ENCODE results near the gene GPSM1. TPM values are rescaled to one million over a fixed set of nuclear protein-coding genes. Genes with fewer than 3 reads are reported as not detected.

Gene GPSM1
- total RNA-seq, 1 experiment from 2014 or later, result 26.4 TPM

GRCh38 chr9:136285501-136286358 lies 41.6 kb upstream of the GPSM1 start (continued):
- TF ChIP-seq CTCF (IDR thresholded peaks at IDR 0.05 in 2 of 3, conservative IDR thresholded peaks at IDR 0.05 in 1 of 3; ENCODE audit: borderline replicate concordance in 1 of 3, insufficient read depth in 1 of 3, low read depth in 2 of 3, low read length in 2 of 3), result no peak
- TF ChIP-seq FOSL1 (IDR thresholded peaks at IDR 0.05; ENCODE audit: low read depth), result no peak
- no peak for TF ChIP-seq CBX3 (IDR thresholded peaks at IDR 0.05; ENCODE audit: low read depth)

DNA sequence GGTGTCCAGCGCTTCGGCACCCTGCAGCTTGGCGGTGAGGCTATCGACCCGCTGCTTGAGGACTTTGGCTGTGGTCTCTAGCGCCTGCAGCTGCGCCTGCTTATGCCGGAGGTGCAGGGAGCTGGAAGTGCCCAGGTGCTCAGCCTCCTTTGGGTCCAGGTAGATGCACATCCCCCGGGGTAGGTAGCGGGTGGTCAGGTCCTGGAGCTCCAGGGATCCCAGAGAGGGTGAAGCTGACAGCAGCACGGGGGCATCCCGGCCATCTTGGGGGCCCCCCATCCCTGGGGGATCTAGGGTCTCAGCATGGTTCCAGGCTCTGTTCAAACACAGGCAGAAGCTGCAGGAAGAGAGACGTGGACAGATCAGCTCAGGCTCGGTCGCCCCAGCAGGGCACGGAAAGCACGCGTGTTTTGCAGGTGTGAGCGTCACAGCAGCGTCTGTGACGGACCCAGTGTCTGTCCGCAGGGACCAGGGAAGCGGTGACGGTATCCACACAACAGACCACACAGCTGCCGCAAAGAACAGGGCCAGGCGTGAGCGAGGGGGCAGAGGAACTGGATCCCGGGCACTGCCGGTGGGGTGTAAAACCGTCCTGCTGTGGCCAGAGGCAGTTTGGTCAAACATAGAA lies 40.9 kb upstream of the GPSM1 start:
- H2AFZ ChIP-seq (ENCODE audit: low read depth, low read length, poor library complexity, severe bottlenecking), result no peak overlapping the region
- H3K9me3 ChIP-seq (ENCODE audit: control insufficient read depth in 1 of 2, insufficient read depth in 1 of 2, low read depth in 1 of 2, low read length in 2 of 2), result no peaks in the 10 kb centered on the region
- intact Hi-C loops (cut with micrococcal nuclease), result loop anchor here (10.0 kb wide), 1 partner anchor 322 kb away; the partner anchor contains the start of gene UBAC1
- BruUV-seq (replicated peaks), result no TSS peak
- no peaks in the 10 kb centered on the region for H3K79me2 ChIP-seq (ENCODE audit: insufficient read depth, low read length)
- peaks cover 14 to 24% of the 10 kb centered on the region in 2 experiments; a peak in 3 of 4 replicates for H3K4me1 ChIP-seq (ENCODE audit: control insufficient read depth in 1 of 2, insufficient read depth in 2 of 2, low read length in 2 of 2)
- ChIA-PET POLR2A (no interaction called here), RAD21 (ENCODE audit: low non-redundant PET in 1 of 2, low total read pairs in 2 of 2, uncharacterized antibody in 2 of 2, unreplicated experiment in 2 of 2) (no interaction called here), CTCF (no interaction called here)
- no peak for TF ChIP-seq EGR1 (IDR thresholded peaks at IDR 0.05; ENCODE audit: low read depth)
- TF ChIP-seq CTCF (IDR thresholded peaks at IDR 0.05 in 2 of 3, conservative IDR thresholded peaks at IDR 0.05 in 1 of 3; ENCODE audit: borderline replicate concordance in 1 of 3, insufficient read depth in 1 of 3, low read depth in 2 of 3, low read length in 2 of 3), result no peak
- no peak for TF ChIP-seq ZFX (IDR thresholded peaks at IDR 0.05)
- TF ChIP-seq EZH2 (IDR thresholded peaks at IDR 0.05), result no peak
- no peak for TF ChIP-seq RAD21 (IDR thresholded peaks at IDR 0.05; ENCODE audit: low read depth)
- TF ChIP-seq REST (IDR thresholded peaks at IDR 0.05; ENCODE audit: low read depth), result no peak
- TF ChIP-seq EZH2phosphoT487 (IDR thresholded peaks at IDR 0.05; ENCODE audit: borderline replicate concordance), result no peak
- no peak for TF ChIP-seq POLR2A (IDR thresholded peaks at IDR 0.05; ENCODE audit: borderline replicate concordance, extremely low read depth, insufficient read depth, insufficient read length)
- H3K9ac ChIP-seq (ENCODE audit: low read length), result no peak overlapping the region
- no peak overlapping the region for H3K4me3 ChIP-seq (replicated peaks in 1 of 2; ENCODE audit: low read depth in 1 of 2, low read length in 2 of 2)
- H3K27ac ChIP-seq (ENCODE audit: low read depth, low read length), result no peak overlapping the region
- no peak overlapping the region for H3K4me2 ChIP-seq (ENCODE audit: low read length)
- no peaks in the 10 kb centered on the region for H3K27me3 ChIP-seq (ENCODE audit: insufficient read depth, low read length)
- no peaks in the 10 kb centered on the region for H3K36me3 ChIP-seq (ENCODE audit: control insufficient read depth in 1 of 2, insufficient read depth in 2 of 2, low read length in 2 of 2)
- H3K9me2 ChIP-seq (ENCODE audit: insufficient read depth), result no peaks in the 10 kb centered on the region
- no peak for ATAC-seq
- no peak for DNase-seq (ENCODE audit: low read depth, low spot score)
- no peaks in the 10 kb centered on the region for H4K20me1 ChIP-seq (ENCODE audit: insufficient read depth)

Data from HCT116 (cell line).